HCT116 (cell line): ENCODE results near the gene SPEN.

ENCODE experiments used
- FOSL1 ChIP-seq: IDR thresholded peaks from 2 replicates; pipeline ENCODE4 v1.6.1; 2012; ENCODE audit warnings: low read depth
- POLR2A ChIP-seq: IDR thresholded peaks from 2 replicates; pipeline ENCODE4 v1.7.0; 2011; ENCODE audit warnings: borderline replicate concordance; ENCODE audit not compliant: insufficient read depth, insufficient read length; ENCODE audit errors: extremely low read depth
- ZFX ChIP-seq: fragments of 450-650 bp; IDR thresholded peaks from 2 replicates; pipeline ENCODE4 v1.6.1; 2017
- TF ChIP-seq, protein P1 (sequence below): IDR thresholded peaks from 2 replicates; pipeline ENCODE4 v1.6.1; 2011; ENCODE audit warnings: mild to moderate bottlenecking, low read length, moderate library complexity; ENCODE audit not compliant: insufficient replicate concordance; ENCODE audit errors: extremely low read depth
- TF ChIP-seq, protein P2 (sequence below), 3 experiments: fragments of 200-600 bp in 1 of 3; sonication (generic) in 1 of 3; IDR thresholded peaks in 2 of 3; conservative IDR thresholded peaks in 1 of 3; 2 replicates each; pipeline ENCODE4 v1.5.1; 2012 to 2017; ENCODE audit warnings: low read depth in 2 of 3, low read length in 2 of 3, antibody characterized with exemption in 1 of 3, borderline replicate concordance in 1 of 3, control low read depth in 1 of 3, mild to moderate bottlenecking in 1 of 3, mixed read lengths in 1 of 3, mixed run types in 1 of 3, moderate library complexity in 1 of 3; ENCODE audit not compliant: insufficient read depth in 1 of 3

DNA sequence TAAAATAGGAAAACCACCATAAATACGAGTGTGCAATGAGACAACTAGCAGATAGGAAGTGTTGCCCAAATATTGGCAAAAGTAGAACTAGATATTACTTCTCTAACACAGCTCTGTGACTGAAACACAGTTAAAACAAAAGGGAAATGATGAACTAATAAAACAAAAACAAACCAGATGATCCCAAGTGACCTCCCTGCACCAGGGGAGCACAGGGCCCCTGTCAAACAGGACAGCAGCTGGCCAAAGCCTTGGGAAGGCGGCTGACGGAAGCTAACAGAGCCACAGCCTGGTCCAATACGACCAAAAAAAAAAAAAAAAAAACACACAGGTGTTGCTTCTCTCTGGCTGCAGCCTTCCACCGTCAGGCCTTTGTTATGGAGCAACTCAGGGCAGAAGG is 110.6 kb downstream of the SPEN start:
- TF ChIP-seq, protein P1, sequence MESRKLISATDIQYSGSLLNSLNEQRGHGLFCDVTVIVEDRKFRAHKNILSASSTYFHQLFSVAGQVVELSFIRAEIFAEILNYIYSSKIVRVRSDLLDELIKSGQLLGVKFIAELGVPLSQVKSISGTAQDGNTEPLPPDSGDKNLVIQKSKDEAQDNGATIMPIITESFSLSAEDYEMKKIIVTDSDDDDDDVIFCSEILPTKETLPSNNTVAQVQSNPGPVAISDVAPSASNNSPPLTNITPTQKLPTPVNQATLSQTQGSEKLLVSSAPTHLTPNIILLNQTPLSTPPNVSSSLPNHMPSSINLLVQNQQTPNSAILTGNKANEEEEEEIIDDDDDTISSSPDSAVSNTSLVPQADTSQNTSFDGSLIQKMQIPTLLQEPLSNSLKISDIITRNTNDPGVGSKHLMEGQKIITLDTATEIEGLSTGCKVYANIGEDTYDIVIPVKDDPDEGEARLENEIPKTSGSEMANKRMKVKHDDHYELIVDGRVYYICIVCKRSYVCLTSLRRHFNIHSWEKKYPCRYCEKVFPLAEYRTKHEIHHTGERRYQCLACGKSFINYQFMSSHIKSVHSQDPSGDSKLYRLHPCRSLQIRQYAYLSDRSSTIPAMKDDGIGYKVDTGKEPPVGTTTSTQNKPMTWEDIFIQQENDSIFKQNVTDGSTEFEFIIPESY: no peak
- TF ChIP-seq FOSL1 (no peak), ZFX (no peak), POLR2A (no peak)
- TF ChIP-seq, protein P2, sequence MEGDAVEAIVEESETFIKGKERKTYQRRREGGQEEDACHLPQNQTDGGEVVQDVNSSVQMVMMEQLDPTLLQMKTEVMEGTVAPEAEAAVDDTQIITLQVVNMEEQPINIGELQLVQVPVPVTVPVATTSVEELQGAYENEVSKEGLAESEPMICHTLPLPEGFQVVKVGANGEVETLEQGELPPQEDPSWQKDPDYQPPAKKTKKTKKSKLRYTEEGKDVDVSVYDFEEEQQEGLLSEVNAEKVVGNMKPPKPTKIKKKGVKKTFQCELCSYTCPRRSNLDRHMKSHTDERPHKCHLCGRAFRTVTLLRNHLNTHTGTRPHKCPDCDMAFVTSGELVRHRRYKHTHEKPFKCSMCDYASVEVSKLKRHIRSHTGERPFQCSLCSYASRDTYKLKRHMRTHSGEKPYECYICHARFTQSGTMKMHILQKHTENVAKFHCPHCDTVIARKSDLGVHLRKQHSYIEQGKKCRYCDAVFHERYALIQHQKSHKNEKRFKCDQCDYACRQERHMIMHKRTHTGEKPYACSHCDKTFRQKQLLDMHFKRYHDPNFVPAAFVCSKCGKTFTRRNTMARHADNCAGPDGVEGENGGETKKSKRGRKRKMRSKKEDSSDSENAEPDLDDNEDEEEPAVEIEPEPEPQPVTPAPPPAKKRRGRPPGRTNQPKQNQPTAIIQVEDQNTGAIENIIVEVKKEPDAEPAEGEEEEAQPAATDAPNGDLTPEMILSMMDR (IDR thresholded peaks at IDR 0.05 in 2 of 3, conservative IDR thresholded peaks at IDR 0.05 in 1 of 3; ENCODE audit: borderline replicate concordance in 1 of 3, insufficient read depth in 1 of 3, low read depth in 2 of 3, low read length in 2 of 3): no peak
